NCI-H345 (cell line): ENCODE data around the gene TMTC4.
A peak's percentile ranks its signal among the peaks of the same experiment; 100 is the strongest.

Source experiments
- DNase-seq: peaks from one replicate; lab custom pipeline; 2025; lab: John Stamatoyannopoulos, UW

The TMTC4 gene

GRCh38 chr13:100666124-100666523 lies 8.5 kb downstream of the TMTC4 start:
- DNase-seq, result peak; percentile 77

- no peak for DNase-seq
Observed at GRCh38 chr13:100665403-100665802, 9.2 kb downstream of the TMTC4 start.

- no peak for DNase-seq
Observed at GRCh38 chr13:100664171-100664900, 10.3 kb downstream of the TMTC4 start.

GRCh38 chr13:100662468-100663211 lies 12.0 kb downstream of the TMTC4 start:
- no peak for DNase-seq

GRCh38 chr13:100660761-100661160 lies 13.8 kb downstream of the TMTC4 start:
- DNase-seq, result no peak

- no peak for DNase-seq
Observed at GRCh38 chr13:100659578-100659977, 15.0 kb downstream of the TMTC4 start.

- no peak for DNase-seq
Observed at GRCh38 chr13:100658363-100658762, 16.2 kb downstream of the TMTC4 start.

- DNase-seq, result no peak
Observed at GRCh38 chr13:100657881-100658315, 16.7 kb downstream of the TMTC4 start.

GRCh38 chr13:100652510-100652909 lies 22.1 kb downstream of the TMTC4 start:
- no peak for DNase-seq

GRCh38 chr13:100650326-100650725 lies 24.3 kb downstream of the TMTC4 start:
- peak; percentile 92 for DNase-seq

- no peak for DNase-seq
Observed at GRCh38 chr13:100648354-100648753, 26.2 kb downstream of the TMTC4 start.

- no peak for DNase-seq
Observed at GRCh38 chr13:100646871-100647270, 27.7 kb downstream of the TMTC4 start.

- peak; percentile 80 for DNase-seq
Observed at GRCh38 chr13:100646030-100646673, 28.4 kb downstream of the TMTC4 start.

- peak; percentile 93 for DNase-seq
Observed at GRCh38 chr13:100645382-100645781, 29.2 kb downstream of the TMTC4 start.

GRCh38 chr13:100644371-100644770 lies 30.2 kb downstream of the TMTC4 start:
- peak; percentile 69 for DNase-seq

- no peak for DNase-seq
Observed at GRCh38 chr13:100637796-100638195, 36.8 kb downstream of the TMTC4 start.

- DNase-seq, result no peak
Observed at GRCh38 chr13:100637380-100637779, 37.2 kb downstream of the TMTC4 start.

GRCh38 chr13:100636441-100636840 lies 38.2 kb downstream of the TMTC4 start:
- DNase-seq, result no peak

GRCh38 chr13:100636004-100636403 lies 38.6 kb downstream of the TMTC4 start:
- no peak for DNase-seq

- no peak for DNase-seq
Observed at GRCh38 chr13:100634696-100635095, 39.9 kb downstream of the TMTC4 start.

GRCh38 chr13:100633461-100633860 lies 41.1 kb downstream of the TMTC4 start:
- DNase-seq, result no peak

GRCh38 chr13:100630555-100630954 lies 44.0 kb downstream of the TMTC4 start:
- peak; percentile 81 for DNase-seq

- DNase-seq, result no peak
Observed at GRCh38 chr13:100627120-100627519, 47.5 kb downstream of the TMTC4 start.
